Activated CD4-positive, alpha-beta T cell treated with anti-CD3 and anti-CD28 coated beads for 48 hours (primary cell): ENCODE measurements around the gene DIO3.
A peak's percentile ranks its signal among the peaks of the same experiment; 100 is the strongest.
"Not testable (repeated sequence)": the region's sequence is repeated elsewhere in the genome, so short reads cannot be mapped to it uniquely, and the experiment has no call there.

Source experiments
- DNase-seq: peaks from one replicate; pipeline ENCODE4 v3.0.0-alpha.2; 2020

The DIO3 gene

DNA sequence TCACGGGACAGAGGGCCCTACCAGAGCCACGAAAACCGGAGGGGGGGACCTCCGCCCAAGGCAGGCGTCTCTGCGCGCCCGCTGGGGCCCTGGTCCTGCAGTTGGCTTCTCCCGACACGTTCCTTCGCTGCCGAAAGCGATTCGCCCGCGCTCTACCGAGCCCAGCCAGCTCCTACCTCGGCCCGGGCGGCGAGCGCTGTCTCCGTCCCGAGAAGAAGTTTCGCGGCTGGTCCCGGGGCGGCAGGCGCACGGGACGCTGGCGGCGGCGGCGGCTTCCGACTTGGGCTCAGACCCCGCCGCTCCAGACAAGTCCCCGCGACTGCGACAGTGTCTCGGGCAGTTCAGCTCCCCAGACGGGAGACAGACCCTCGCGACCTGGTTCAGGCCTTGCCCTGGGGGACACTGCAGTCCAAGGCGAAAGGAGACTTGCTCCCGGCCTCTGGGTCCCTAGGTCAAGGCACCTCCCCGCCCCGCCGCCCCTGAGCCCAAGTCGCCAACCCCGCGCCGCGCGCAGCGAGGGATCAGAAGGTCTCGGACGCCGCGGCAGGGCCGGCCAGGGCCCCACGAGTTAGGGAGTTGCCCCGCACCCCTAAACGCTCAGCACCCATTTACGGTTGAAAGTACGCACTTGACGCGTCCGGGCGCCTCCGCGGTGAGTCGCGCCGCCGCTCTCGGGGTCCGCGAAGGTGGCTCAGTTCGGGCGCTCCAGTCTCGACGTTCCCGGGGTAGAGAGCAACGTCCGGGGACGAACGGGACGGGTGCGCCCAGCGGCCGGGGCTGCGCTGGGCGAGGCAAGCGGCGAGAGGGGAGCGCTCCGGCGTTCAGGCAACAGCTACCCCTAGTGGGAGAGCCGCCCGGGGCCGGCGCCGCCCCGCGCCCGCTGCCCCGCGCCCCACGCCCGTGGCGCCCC is 1.4 kb upstream of the DIO3 start:
- DNase-seq: peak; percentile 21

DNA sequence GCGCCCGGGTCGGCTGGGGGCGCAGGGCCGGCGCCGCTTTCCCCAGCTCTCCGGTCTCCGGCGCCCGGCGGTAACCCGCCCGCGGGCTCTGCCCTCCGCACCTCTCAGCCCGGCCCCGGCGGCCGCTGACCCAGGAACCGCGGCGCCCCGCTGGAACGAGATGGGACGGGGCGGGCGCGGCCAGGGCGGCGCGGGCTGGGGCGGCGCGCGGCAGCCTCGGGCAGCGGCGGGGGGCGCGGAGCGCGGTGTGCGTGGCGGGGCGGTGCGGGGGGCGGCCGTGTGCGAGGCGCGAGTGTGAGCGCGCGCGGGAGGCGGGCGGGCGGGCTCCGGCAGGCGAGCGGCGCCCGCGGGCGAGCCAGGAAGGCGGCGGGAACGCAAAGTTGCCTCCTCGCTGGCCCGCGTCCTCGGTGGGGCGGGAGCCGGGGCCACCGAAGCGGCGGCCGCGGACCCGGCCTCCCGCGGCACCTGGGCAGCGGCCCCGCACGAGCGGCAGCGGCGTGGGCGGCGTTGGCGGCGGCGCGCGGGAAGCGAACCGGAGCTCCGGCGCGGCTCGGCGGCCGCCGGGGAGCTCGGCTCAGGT is 671 bp upstream of the DIO3 start:
- DNase-seq: no peak

- DNase-seq: no peak
Measured at GRCh38 chr14:101561897-101562490, 699 bp downstream of the DIO3 start.

GRCh38 chr14:101562659-101563351 is 1.5 kb downstream of the DIO3 start:
- DNase-seq: no peak

GRCh38 chr14:101563352-101563653 is 2.0 kb downstream of the DIO3 start:
- DNase-seq: no peak

GRCh38 chr14:101563654-101564443 is 2.6 kb downstream of the DIO3 start:
- no peak for DNase-seq

DNA sequence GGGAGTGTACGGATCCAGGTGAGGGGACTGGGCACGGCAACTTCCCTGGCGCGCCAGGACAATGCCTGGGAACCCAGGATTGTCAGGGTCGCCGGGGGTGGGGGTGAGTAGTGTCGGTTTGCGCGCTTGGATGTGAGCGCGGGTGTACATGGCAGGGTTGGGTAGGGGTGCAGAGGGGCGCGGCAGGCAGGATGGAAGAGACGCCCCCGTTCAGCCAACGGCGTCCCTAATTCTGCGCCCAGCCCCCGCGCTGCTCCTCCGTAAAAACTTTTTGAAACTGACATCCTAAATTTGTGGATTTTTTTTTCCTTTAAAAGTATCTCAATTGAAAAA is 3.1 kb downstream of the DIO3 start:
- no peak for DNase-seq

- no peak for DNase-seq
Measured at GRCh38 chr14:101564819-101565698, 3.8 kb downstream of the DIO3 start.

- no peak for DNase-seq
Measured at GRCh38 chr14:101567252-101567651, 6.0 kb downstream of the DIO3 start.

DNA sequence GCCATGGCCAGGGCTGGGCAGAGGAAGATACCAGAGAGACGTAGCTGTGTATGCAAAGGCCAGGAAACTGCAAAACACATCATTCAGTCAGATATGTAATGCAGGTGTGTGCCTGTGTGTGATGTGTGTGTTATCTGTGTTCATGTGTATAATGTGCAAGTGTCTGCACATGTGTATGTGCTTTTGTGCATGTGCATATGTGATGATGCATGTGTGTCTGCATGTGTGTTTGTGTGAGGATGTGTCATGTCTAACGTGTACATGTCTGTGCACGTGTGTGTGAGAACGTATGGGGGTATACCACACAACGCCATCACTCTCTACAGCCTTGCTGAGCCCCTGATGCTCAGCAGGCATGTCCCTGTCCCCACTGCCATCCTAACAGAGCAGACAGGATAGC is 9.7 kb downstream of the DIO3 start:
- no peak for DNase-seq

DNA sequence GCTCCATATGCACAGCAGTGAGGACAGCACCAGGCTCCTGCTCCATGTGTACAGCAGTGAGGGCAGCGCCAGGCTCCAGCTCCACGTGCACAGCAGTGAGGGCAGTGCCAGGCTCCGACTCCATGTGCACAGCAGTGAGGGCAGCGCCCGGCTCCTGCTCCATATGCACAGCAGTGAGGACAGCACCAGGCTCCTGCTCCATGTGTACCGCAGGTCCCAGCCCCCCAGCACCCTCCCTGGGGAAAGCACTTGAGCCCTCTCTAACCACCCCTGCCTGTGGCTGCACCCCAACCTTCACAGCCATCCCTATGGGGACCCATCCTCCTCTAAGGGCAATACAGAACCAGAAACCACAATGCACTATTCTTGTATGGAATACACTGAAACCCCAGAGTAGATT is 11.2 kb downstream of the DIO3 start:
- DNase-seq: not testable (repeated sequence)

- no peak for DNase-seq
Measured at GRCh38 chr14:101573289-101573688, 12.0 kb downstream of the DIO3 start.

DNA sequence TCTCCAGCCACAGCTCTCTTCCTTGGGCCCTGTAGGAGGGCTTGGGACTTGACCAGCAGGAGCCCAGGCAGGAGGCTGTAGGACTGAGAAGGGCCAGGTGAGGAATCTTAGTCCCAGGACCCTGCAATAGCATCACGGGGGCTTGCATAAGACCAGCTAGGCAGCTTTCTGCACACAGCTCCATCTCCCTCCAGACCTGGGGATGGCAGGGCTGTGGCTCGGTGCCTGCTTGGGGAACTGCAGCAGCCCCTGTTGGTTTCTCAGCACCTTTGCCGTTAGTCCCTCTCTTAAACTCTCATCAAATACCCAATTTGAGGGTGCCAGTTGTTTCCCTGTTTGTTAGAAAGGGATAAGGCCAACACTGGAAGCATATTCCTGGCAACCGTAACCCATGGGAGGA is 14.3 kb downstream of the DIO3 start:
- DNase-seq: no peak

GRCh38 chr14:101577221-101577909 is 16.1 kb downstream of the DIO3 start:
- DNase-seq: no peak

- DNase-seq: no peak
Measured at GRCh38 chr14:101578489-101578888, 17.2 kb downstream of the DIO3 start.

- no peak for DNase-seq
Measured at GRCh38 chr14:101579372-101580080, 18.2 kb downstream of the DIO3 start.

GRCh38 chr14:101581806-101582205 is 20.5 kb downstream of the DIO3 start:
- no peak for DNase-seq

- DNase-seq: no peak
Measured at GRCh38 chr14:101582294-101582693, 21.0 kb downstream of the DIO3 start.

DNA sequence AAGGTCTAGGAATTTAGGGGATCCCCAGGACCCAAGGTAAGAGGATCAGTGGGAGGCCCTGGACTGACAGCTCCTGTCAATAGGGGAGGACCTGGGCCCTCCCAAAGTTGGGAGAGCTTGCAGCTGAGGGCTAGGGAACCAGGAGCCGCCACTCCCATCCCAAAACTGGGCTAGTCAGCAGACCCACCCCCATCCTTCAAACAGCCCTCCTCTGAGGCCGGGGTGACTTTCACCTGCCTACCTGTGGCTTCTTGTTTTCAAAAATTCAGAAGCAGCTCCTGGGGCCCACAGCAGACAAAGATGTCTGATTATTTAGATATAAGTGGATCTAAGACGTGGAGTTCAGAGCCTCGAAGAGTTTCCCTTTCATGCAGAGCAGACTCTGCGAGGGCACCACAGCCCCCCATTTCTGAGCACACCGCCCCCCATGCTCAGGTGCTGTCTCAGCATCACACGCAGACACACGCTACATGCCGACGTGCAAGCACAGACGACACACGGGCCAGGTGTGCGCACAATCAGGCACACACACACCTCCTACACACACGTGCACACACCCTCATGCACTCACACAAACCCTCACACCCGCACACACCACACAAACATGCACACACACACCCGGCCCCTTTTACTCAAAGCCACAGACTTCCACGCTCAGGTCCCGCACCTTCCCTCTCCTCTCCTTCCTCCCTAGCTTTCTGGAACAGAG is 21.9 kb downstream of the DIO3 start:
- no peak for DNase-seq

GRCh38 chr14:101583715-101584054 is 22.4 kb downstream of the DIO3 start:
- DNase-seq: no peak
